Measurements from ENCODE around the gene HBA1. TPM values are rescaled to one million over a fixed set of nuclear protein-coding genes. Genes with fewer than 3 reads are reported as not detected.

The HBA1 gene
- polyA plus RNA-seq, 3 donors: 591 to 1,202 (median 749) TPM

Other genes with a start within 250 kb of the HBA1 start
- gene POLR3K, start 123.1 kb upstream of the HBA1 start, polyA plus RNA-seq (ENCODE audit: insufficient read length in 3 of 3): 10 to 100 TPM; 11.4 to 14.6 (median 12.5) TPM
- gene SNRNP25, start 122.9 kb upstream of the HBA1 start, polyA plus RNA-seq (ENCODE audit: insufficient read length in 3 of 3): 10 to 100 TPM; 36.0 to 47.0 (median 36.2) TPM
- 10 to 100 TPM; 22.0 to 30.6 (median 25.7) TPM for gene RHBDF1, start 104.0 kb upstream of the HBA1 start, polyA plus RNA-seq (ENCODE audit: insufficient read length in 3 of 3)
- gene MPG, start 98.5 kb upstream of the HBA1 start, polyA plus RNA-seq (ENCODE audit: insufficient read length in 3 of 3): 10 to 100 TPM; 15.3 to 27.1 (median 26.7) TPM
- 10 to 100 TPM; 28.6 to 31.4 (median 31.2) TPM for gene NPRL3, start 38.0 kb upstream of the HBA1 start, polyA plus RNA-seq (ENCODE audit: insufficient read length in 3 of 3)
- 1 to 10 TPM in 2 of 3 donors, not detected in 1; 1.4 to 1.6 TPM for gene HBZ, start 24.0 kb upstream of the HBA1 start, polyA plus RNA-seq (ENCODE audit: insufficient read length in 3 of 3)
- 1 to 10 TPM; 5.0 to 5.2 (median 5.0) TPM for gene HBM, start 10.7 kb upstream of the HBA1 start, polyA plus RNA-seq (ENCODE audit: insufficient read length in 3 of 3)
- gene HBA2, start 3.8 kb upstream of the HBA1 start, polyA plus RNA-seq (ENCODE audit: insufficient read length in 3 of 3): 1,000 to 10,000 TPM in 2 of 3 donors, 100 to 1,000 TPM in 1; 873 to 1,661 (median 1,303) TPM
- under 1 TPM; 0.67 to 0.98 (median 0.78) TPM for gene HBQ1, start 3.8 kb downstream of the HBA1 start, polyA plus RNA-seq (ENCODE audit: insufficient read length in 3 of 3)
- gene LUC7L, start 52.8 kb downstream of the HBA1 start, polyA plus RNA-seq (ENCODE audit: insufficient read length in 3 of 3): 100 to 1,000 TPM; 120 to 175 (median 128) TPM
- gene FAM234A, start 58.1 kb downstream of the HBA1 start, polyA plus RNA-seq (ENCODE audit: insufficient read length in 3 of 3): 10 to 100 TPM; 72.6 to 86.1 (median 82.5) TPM
- 1 to 10 TPM in 2 of 3 donors, under 1 TPM in 1; 0.89 to 2.2 (median 2.0) TPM for gene RGS11, start 99.3 kb downstream of the HBA1 start, polyA plus RNA-seq (ENCODE audit: insufficient read length in 3 of 3)
- gene ARHGDIG, start 103.9 kb downstream of the HBA1 start, polyA plus RNA-seq (ENCODE audit: insufficient read length in 3 of 3): 1 to 10 TPM; 1.3 to 6.1 (median 2.6) TPM
- gene PDIA2, start 106.5 kb downstream of the HBA1 start, polyA plus RNA-seq (ENCODE audit: insufficient read length in 3 of 3): 1 to 10 TPM in 2 of 3 donors, under 1 TPM in 1; 0.73 to 2.5 (median 1.6) TPM
- 10 to 100 TPM; 14.1 to 23.7 (median 22.2) TPM for gene AXIN1, start 176.0 kb downstream of the HBA1 start, polyA plus RNA-seq (ENCODE audit: insufficient read length in 3 of 3)
- gene MRPL28, start 193.9 kb downstream of the HBA1 start, polyA plus RNA-seq (ENCODE audit: insufficient read length in 3 of 3): 10 to 100 TPM; 55.3 to 90.5 (median 65.3) TPM
- 10 to 100 TPM; 56.7 to 71.2 (median 60.6) TPM for gene PGAP6, start 205.3 kb downstream of the HBA1 start, polyA plus RNA-seq (ENCODE audit: insufficient read length in 3 of 3)
- 100 to 1,000 TPM; 108 to 146 (median 134) TPM for gene NME4, start 220.5 kb downstream of the HBA1 start, polyA plus RNA-seq (ENCODE audit: insufficient read length in 3 of 3)
- 10 to 100 TPM; 20.7 to 47.6 (median 21.2) TPM for gene DECR2, start 225.2 kb downstream of the HBA1 start, polyA plus RNA-seq (ENCODE audit: insufficient read length in 3 of 3)
- gene RAB11FIP3, start 249.0 kb downstream of the HBA1 start, polyA plus RNA-seq (ENCODE audit: insufficient read length in 3 of 3): 100 to 1,000 TPM in 2 of 3 donors, 10 to 100 TPM in 1; 96.3 to 159 (median 104) TPM